HG03045 (cell line): ENCODE measurements around the gene MPDZ.

ENCODE experiments used
- ATAC-seq: cut with Tn5 transposase; IDR thresholded peaks from one replicate; pipeline ENCODE4 v1.9.1; 2021; ENCODE audit warnings: mild to moderate bottlenecking, moderate library complexity; ENCODE audit not compliant: unreplicated experiment

MPDZ gene

GRCh38 chr9:13088720-13089427 lies 190.6 kb downstream of the MPDZ start:
- no peak for ATAC-seq

GRCh38 chr9:13083963-13084528 lies 195.4 kb downstream of the MPDZ start:
- ATAC-seq: no peak

- no peak for ATAC-seq
Observed at GRCh38 chr9:13083366-13083765, 196.1 kb downstream of the MPDZ start.

GRCh38 chr9:13082796-13083195 lies 196.7 kb downstream of the MPDZ start:
- ATAC-seq: no peak

GRCh38 chr9:13078164-13078563 lies 201.3 kb downstream of the MPDZ start:
- ATAC-seq: no peak

GRCh38 chr9:13076616-13077015 lies 202.9 kb downstream of the MPDZ start:
- no peak for ATAC-seq

- no peak for ATAC-seq
Observed at GRCh38 chr9:13071921-13072320, 207.6 kb downstream of the MPDZ start.

GRCh38 chr9:13070612-13071595 lies 208.6 kb downstream of the MPDZ start:
- ATAC-seq: no peak

- ATAC-seq: no peak
Observed at GRCh38 chr9:13069498-13069897, 210.0 kb downstream of the MPDZ start.

GRCh38 chr9:13064676-13065075 lies 214.8 kb downstream of the MPDZ start:
- no peak for ATAC-seq

- ATAC-seq: no peak
Observed at GRCh38 chr9:13063880-13064459, 215.5 kb downstream of the MPDZ start.

GRCh38 chr9:13061390-13061789 lies 218.1 kb downstream of the MPDZ start:
- ATAC-seq: no peak
